ENCODE results near the gene SCP2D1.

The SCP2D1 gene

DNA sequence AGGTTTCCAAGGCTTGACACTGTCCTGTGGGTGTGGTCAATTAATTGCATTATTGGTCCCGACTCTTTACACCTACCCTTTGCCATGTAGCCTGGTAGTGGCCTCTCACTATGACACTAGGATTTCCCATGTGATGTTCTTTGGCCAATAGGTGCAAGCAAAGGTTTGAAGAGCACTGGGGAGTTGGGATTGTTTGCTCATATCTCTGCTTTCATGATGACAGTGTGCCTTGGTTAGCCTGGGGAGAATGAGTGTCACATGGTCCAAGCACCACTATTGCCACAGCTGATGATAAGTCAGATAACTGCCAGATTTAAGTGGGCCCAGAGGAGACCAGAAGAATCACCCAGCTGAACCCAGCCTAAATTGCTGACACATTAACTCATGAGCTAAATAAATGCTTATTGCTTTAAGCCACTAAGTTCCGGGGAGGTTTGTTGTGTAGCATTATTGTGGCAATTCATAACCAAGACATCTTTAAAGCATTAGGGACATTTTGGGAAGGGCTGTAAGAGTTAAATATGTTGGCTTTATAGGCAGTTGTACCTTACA lies 17.2 kb upstream of the SCP2D1 start:
- Mint-ChIP-seq H3K4me3 (no peak overlapping the region), H3K27ac (no peak overlapping the region), H3K36me3 (no peaks in the 10 kb centered on the region), H3K4me1 (peaks cover 10% of the 10 kb centered on the region), H3K9me3 (peaks cover 2% of the 10 kb centered on the region), H3K27me3 (peaks cover 10% of the 10 kb centered on the region)
- no peak for ATAC-seq

GRCh38 chr20:18801516-18801915 lies 12.1 kb upstream of the SCP2D1 start:
- Mint-ChIP-seq H3K4me3 (no peak overlapping the region), H3K9me3 (peaks cover under 1% of the 10 kb centered on the region), H3K27ac (no peak overlapping the region), H3K36me3 (no peaks in the 10 kb centered on the region), H3K4me1 (peaks cover 12% of the 10 kb centered on the region), H3K27me3 (no peaks in the 10 kb centered on the region)
- no peak for ATAC-seq

- no peak overlapping the region for H3K4me3 Mint-ChIP-seq
- ATAC-seq = peak; percentile 16
- no peaks in the 10 kb centered on the region for H3K27me3 Mint-ChIP-seq
- H3K27ac Mint-ChIP-seq = peak overlapping the region; percentile 41
- peaks cover 3% of the 10 kb centered on the region for H3K9me3 Mint-ChIP-seq
- no peaks in the 10 kb centered on the region for H3K36me3 Mint-ChIP-seq
- peaks cover 12% of the 10 kb centered on the region for H3K4me1 Mint-ChIP-seq
Observed at GRCh38 chr20:18802012-18802634, 11.5 kb upstream of the SCP2D1 start.

- H3K27me3 Mint-ChIP-seq = no peaks in the 10 kb centered on the region
- H3K4me1 Mint-ChIP-seq = peaks cover 25% of the 10 kb centered on the region
- no peak overlapping the region for H3K4me3 Mint-ChIP-seq
- H3K9me3 Mint-ChIP-seq = peaks cover 3% of the 10 kb centered on the region
- H3K36me3 Mint-ChIP-seq = no peaks in the 10 kb centered on the region
- no peak for ATAC-seq
- no peak overlapping the region for H3K27ac Mint-ChIP-seq
Observed at GRCh38 chr20:18805881-18806280, 7.7 kb upstream of the SCP2D1 start.

DNA sequence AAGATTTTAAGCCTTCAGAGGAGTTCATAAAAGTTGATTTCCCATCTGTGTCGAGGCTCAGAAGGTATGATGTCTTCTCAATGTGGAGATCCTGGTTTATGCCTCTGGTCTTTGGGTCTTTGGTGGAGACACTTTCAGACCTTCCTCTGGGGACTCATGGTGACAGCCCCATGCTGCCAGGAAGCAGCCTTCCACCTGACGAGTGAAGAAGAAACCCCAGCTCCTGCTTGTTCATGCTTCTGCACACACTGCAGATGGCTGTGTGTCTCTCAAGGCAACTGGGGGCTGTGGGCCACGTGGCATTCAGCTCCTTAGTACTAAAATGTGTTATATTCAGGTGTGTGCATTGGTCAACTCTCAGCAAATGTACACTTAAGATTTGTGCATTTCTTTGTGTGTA lies 4.9 kb upstream of the SCP2D1 start:
- no peaks in the 10 kb centered on the region for H3K36me3 Mint-ChIP-seq
- peaks cover 3% of the 10 kb centered on the region for H3K9me3 Mint-ChIP-seq
- H3K4me1 Mint-ChIP-seq = peaks cover 13% of the 10 kb centered on the region
- H3K27ac Mint-ChIP-seq = no peak overlapping the region
- no peak overlapping the region for H3K4me3 Mint-ChIP-seq
- ATAC-seq = no peak
- H3K27me3 Mint-ChIP-seq = no peaks in the 10 kb centered on the region

DNA sequence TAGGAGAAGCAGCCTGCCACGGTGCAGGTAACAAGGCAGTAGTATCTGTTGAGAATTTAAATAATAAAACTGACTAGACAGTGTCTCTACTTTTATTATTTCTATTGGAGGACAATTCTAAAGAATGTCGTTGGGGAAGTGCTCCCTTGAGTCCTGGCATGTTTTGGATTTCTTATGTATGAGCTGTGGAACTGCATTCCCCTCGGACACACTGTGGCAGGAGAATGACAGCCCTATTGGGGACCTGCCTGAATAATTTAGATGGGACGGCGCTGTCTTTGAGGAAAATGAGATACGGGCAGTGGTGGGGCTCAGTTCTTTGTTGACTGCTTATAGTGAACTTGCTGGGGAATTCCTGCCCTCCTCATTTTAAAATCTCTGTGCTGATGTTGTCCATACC lies 2.4 kb upstream of the SCP2D1 start:
- Mint-ChIP-seq H3K36me3 (no peaks in the 10 kb centered on the region), H3K27me3 (no peaks in the 10 kb centered on the region), H3K4me1 (peaks cover 13% of the 10 kb centered on the region), H3K4me3 (no peak overlapping the region), H3K27ac (no peak overlapping the region), H3K9me3 (peaks cover 6% of the 10 kb centered on the region)
- no peak for ATAC-seq

DNA sequence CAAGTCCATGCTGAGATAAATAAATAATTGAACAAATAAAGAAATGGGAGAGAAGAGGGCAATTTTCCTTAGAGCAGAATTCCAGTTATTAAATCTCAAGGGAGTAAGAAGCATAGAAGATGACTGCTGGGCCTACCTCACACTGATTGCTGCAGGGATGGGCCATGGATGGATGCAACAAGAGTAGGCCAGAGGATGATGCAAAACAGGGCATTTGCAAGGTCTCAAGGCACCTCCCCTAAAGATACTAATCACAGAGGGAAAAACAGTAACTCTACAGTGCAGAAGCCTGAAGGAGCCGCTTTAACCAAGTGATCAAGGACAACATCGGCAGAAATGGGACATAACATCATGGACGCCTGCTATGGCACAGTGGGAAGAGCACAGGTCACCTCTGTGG lies 1.7 kb upstream of the SCP2D1 start:
- Mint-ChIP-seq H3K4me1 (peaks cover 13% of the 10 kb centered on the region), H3K36me3 (no peaks in the 10 kb centered on the region), H3K27ac (no peak overlapping the region), H3K27me3 (peaks cover 3% of the 10 kb centered on the region), H3K4me3 (no peak overlapping the region), H3K9me3 (peaks cover 2% of the 10 kb centered on the region)
- ATAC-seq = no peak

DNA sequence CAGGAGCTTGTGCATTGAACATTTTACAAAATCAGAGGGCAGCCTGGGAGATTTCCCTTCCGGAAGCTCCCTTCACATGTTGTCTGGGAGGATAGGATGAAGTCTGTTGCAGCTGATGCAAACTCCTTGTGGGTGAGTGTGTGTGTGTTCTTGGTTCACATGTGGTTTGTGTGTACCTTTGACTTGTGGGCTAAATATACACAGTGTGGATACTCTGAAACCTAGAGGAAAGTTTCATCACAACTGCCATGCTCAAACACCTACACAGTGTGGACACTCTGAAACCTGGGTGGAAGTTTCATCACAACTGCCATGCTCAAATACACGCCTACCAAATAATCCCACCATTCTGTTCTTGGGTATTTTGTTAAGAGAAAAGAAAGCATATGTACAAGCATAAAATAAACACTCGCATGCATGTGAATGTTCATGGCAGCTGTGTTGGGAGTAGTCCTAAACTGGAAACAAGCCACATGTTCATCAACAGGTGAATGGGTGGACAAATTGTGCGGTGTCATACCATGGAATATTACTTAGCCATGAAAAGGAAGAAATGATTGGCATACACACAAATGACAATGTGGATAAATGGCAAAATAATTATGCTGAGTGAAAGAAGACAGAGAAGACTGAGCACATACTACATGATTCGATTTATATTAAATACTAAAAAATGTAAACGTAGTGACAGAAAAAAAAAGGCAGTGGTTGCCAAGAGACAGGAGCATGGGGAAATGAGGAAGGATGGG lies 1.8 kb downstream of the SCP2D1 start:
- H3K9me3 Mint-ChIP-seq = peaks cover 2% of the 10 kb centered on the region
- H3K27ac Mint-ChIP-seq = no peak overlapping the region
- no peaks in the 10 kb centered on the region for H3K4me1 Mint-ChIP-seq
- no peak overlapping the region for H3K4me3 Mint-ChIP-seq
- no peak for ATAC-seq
- no peaks in the 10 kb centered on the region for H3K36me3 Mint-ChIP-seq
- peaks cover 8% of the 10 kb centered on the region for H3K27me3 Mint-ChIP-seq

DNA sequence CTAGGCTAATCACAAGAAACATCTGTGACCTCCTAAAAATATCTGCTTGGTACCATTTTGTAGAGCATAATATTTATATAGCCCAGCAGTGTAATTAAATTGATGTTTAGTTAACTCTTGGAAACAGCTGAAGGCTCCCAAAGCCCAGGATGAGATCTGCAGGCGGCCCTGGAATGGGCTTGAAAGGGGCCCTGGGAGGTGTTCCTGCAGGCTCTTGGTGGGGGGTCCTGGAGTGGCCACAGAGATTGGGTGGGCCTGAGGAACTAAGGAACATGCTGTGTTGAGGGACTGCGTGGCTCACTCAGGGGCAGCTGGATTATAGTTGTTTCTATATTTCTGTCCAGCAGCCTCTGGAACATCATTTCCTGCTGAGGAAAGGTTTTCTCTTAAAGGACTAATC lies 9.2 kb downstream of the SCP2D1 start:
- Mint-ChIP-seq H3K27me3 (no peaks in the 10 kb centered on the region), H3K36me3 (no peaks in the 10 kb centered on the region), H3K9me3 (no peaks in the 10 kb centered on the region), H3K27ac (no peak overlapping the region), H3K4me1 (no peaks in the 10 kb centered on the region), H3K4me3 (no peak overlapping the region)
- no peak for ATAC-seq

DNA sequence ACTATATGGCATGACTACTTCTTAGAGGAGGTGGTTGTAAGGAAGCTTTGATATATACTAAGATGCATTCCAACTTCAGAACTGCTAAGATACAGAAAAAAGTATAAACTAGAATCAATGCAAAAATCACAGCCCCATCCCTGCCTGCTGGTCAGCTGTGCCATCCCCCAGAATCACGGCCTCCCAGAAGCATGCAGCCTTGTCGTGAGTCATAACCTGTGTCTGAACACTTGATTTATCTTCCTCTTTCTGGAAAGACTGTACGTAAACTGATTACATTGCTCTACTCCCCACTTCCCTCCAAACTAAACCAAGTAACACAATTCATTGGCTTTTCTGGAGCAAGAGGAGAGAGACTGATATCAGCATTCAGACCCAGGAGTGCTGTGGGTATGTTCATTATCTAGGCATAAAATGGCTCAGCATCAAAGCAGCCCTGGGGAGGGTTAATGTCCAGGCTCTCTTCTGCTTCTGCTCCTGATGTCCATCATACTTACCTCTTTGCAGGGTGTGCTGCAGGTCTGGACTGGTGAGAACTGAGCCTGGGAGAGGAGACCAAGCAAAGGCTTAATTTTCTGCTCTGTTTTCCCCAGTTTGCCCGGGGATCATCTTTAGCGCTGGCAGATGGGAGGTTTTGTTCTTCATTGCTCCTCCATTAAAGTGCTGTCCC lies 18.4 kb downstream of the SCP2D1 start:
- Mint-ChIP-seq H3K36me3 (no peaks in the 10 kb centered on the region), H3K4me1 (peaks cover 9% of the 10 kb centered on the region), H3K4me3 (no peak overlapping the region), H3K27ac (no peak overlapping the region), H3K27me3 (no peaks in the 10 kb centered on the region), H3K9me3 (no peaks in the 10 kb centered on the region)
- ATAC-seq = peak; percentile 56

DNA sequence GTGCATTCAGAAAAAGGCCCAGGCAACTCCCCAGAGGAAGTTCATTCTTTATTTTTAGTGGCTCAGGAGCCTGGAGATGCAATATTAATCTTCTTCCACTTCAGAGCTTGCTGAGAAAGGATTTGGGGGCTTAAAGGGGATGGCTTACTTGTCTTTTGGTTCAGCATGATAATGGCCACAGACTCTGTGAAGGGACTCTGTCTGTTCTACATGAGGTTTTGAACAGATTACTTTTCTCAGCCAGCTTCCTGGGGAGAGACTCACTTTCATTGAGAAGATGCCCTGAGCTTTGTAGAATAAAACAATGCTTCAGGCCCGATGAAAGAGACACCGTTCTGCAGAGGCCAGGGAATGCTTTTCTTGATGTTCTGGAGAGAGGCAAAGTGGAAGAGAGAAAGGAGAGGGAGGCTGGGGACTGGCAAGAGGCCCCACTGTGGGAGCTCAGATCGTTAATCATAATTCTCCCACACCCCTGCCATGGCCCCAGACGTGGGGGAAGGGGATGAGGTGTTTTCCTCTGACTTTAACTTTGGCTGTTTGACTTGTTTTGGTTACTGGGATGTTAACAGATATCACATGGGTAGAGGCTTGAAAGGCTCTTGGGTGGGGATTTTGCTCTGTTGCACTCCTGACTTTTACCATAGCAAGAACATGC lies 19.1 kb downstream of the SCP2D1 start:
- no peaks in the 10 kb centered on the region for H3K27me3 Mint-ChIP-seq
- H3K27ac Mint-ChIP-seq = no peak overlapping the region
- H3K4me3 Mint-ChIP-seq = no peak overlapping the region
- ATAC-seq = no peak
- peaks cover 9% of the 10 kb centered on the region for H3K4me1 Mint-ChIP-seq
- H3K9me3 Mint-ChIP-seq = no peaks in the 10 kb centered on the region
- H3K36me3 Mint-ChIP-seq = no peaks in the 10 kb centered on the region

DNA sequence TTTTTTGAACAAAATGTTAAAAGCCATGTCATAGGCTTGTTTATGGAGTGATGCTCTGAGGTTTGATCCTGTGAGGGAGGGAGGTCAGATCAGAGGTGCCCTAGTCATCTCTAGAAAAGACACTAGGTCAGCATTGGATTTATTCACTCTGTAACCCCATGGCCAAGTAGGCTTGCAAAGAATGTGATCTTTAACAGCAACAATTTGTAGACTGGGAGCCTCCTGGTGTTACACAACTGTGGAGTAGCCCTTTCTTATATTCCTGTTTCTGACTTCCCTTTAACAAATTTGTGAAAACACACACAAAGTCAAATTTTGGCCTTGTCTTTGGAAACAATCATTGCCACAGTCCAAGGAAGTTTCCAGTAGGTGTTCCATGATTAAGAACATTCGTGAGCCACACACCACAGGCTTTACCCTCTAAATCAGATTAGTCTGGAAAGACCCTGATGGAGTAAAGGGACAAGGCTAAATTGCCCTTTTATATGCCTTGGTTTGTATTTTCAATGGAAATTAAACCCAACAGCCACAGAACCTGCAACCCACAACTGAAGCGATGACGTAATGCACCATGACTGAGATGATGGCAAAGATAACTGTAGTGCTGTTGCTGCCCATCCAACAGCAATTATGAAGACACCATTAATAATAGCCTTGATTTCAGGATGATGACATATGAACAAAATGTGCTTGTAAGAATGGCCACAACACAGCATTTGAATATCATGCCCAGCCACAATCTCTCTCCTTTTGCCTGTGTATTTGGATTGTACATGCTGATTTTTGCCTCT lies 22.1 kb downstream of the SCP2D1 start:
- H3K27ac Mint-ChIP-seq = no peak overlapping the region
- no peaks in the 10 kb centered on the region for H3K27me3 Mint-ChIP-seq
- peaks cover 9% of the 10 kb centered on the region for H3K4me1 Mint-ChIP-seq
- H3K4me3 Mint-ChIP-seq = no peak overlapping the region
- no peaks in the 10 kb centered on the region for H3K9me3 Mint-ChIP-seq
- no peaks in the 10 kb centered on the region for H3K36me3 Mint-ChIP-seq
- no peak for ATAC-seq

DNA sequence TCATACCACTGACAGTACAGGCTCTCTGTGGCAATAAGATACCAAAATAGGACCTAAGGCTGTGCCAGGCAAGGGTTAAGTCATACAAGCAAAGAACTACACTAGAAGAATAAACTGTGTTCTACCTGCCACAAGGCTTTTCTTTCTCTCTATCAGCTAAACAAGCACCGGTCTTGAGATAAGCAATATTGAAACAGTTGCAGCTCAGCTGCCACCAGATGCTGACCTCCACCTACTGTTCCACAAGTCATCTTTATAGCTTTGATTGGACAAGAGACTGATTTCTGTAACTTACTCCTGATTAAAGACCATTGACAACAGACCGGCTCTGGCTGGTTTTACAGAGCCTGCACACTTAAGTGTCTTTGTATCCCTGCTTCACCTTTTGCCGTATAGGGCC lies 24.1 kb downstream of the SCP2D1 start:
- Mint-ChIP-seq H3K4me3 (no peak overlapping the region), H3K36me3 (no peaks in the 10 kb centered on the region), H3K27me3 (no peaks in the 10 kb centered on the region), H3K27ac (no peak overlapping the region), H3K4me1 (no peaks in the 10 kb centered on the region), H3K9me3 (no peaks in the 10 kb centered on the region)
- ATAC-seq = no peak

DNA sequence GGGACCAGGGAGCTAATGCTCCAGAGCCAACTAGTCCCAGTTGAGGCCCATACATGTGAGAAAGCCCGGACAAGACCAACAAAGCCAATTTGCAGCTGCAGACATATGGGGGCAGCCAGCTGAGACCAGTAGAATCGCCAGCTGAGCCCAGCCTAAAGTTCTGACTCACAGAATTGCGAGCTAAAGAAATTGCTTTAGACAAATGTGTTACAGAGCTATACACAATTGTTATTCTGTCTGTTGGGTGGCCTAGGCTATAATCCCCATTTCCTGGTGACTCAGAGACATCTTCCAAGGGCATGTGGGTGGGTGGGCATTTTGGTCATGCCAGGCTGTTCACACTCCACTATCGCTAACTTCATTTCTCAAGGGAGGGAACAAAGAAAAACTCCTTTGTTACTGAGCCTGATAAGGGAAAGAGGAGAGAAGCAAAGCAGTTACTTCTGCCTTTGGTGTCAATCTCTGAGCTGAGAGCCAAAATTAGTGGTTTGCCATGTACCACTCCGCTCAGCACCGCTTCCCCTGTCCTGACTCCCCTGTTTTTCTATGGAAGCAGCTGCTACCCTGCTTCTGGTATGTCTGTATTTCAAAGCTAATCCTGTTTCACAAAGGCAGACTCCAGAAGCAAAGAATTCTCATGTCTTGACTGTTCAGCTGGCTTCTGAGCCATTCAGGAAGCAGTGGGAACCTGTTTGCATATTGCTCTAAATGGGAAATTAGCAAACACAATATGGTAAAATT lies 26.1 kb downstream of the SCP2D1 start:
- Mint-ChIP-seq H3K27ac (no peak overlapping the region), H3K4me3 (no peak overlapping the region), H3K9me3 (no peaks in the 10 kb centered on the region), H3K27me3 (no peaks in the 10 kb centered on the region), H3K4me1 (no peaks in the 10 kb centered on the region), H3K36me3 (no peaks in the 10 kb centered on the region)
- no peak for ATAC-seq
